Calu3 (cell line): ENCODE data around the gene USB1. TPM values are rescaled to one million over a fixed set of nuclear protein-coding genes. Genes with fewer than 3 reads are reported as not detected.

Experiments
- BruUV-seq: library from RNA; stranded (reverse); fragments of 400-500 nt; replicated peaks from 2 replicates; lab custom pipeline; 2021; lab: Mats Ljungman, UMichigan
- CTCF ChIA-PET: fragments of 300-600 bp; sonication (Branson Sonifier 250); formaldehyde crosslinking; loops from one replicate; lab custom pipeline; 2022; ENCODE audit warnings: antibody characterized with exemption; lab: Charles Lee
- DNase-seq: peaks from one replicate; pipeline ENCODE4 v3.0.0; 2022
- H3K27ac Mint-ChIP-seq: one replicate; pipeline ENCODE4 v1.8.0; 2022; ENCODE audit warnings: mixed read lengths; ENCODE audit not compliant: unreplicated experiment
- H3K27me3 Mint-ChIP-seq: one replicate; pipeline ENCODE4 v1.8.0; 2022; ENCODE audit warnings: mixed read lengths; ENCODE audit not compliant: unreplicated experiment
- H3K36me3 Mint-ChIP-seq: one replicate; pipeline ENCODE4 v1.8.0; 2022; ENCODE audit warnings: mild to moderate bottlenecking, moderate library complexity, mixed read lengths; ENCODE audit not compliant: insufficient read depth, unreplicated experiment
- H3K4me1 Mint-ChIP-seq: one replicate; pipeline ENCODE4 v1.8.0; 2022; ENCODE audit warnings: mild to moderate bottlenecking, low read depth, mixed read lengths; ENCODE audit not compliant: unreplicated experiment
- H3K4me3 Mint-ChIP-seq: one replicate; pipeline ENCODE4 v1.8.0; 2022; ENCODE audit warnings: mild to moderate bottlenecking, low read depth, moderate library complexity, mixed read lengths; ENCODE audit not compliant: unreplicated experiment
- H3K9me3 Mint-ChIP-seq: one replicate; pipeline ENCODE4 v1.8.0; 2022; ENCODE audit warnings: low read depth, mixed read lengths; ENCODE audit not compliant: unreplicated experiment
- intact Hi-C: fragments of 100-400 bp; cut with micrococcal nuclease; formaldehyde crosslinking; loops from one replicate; pipeline ENCODE4 v1.10.0; 2022; ENCODE audit not compliant: unreplicated experiment
- total RNA-seq: library from RNA; stranded (reverse); gene quantifications from 2 replicates; pipeline ENCODE4 v1.2.3, GENCODE V29; 2022
- TF ChIP-seq, protein P1 (sequence below): fragments of 200-600 bp; IDR thresholded peaks from one replicate; pipeline ENCODE4 v1.8.0; 2022; ENCODE audit warnings: antibody characterized with exemption; ENCODE audit not compliant: unreplicated experiment

USB1 gene
- total RNA-seq, 1 experiment from 2014 or later, result 59.3 TPM

DNA sequence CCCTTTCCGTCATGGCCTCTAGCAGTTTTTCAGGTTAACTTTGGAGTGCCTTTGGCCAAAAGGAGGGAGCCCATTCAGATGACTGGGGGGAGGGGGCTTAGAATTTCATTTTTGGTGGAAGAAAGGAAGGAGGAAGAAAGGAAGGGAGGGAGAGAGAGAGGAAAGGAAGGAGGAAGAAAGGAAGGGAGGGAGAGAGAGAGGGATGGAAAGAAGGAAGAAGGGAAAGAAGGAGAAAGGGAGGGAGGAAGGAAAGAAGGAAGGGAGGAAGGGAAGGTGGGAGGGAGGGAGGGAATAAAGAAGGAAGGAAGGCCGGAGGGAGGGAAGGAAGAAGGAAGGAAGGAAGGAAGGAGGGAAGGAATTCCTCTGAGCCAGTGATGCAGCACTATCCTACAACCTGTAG, 50.1 kb downstream of the USB1 start:
- H3K9me3 Mint-ChIP-seq, result no peaks in the 10 kb centered on the region
- TF ChIP-seq, protein P1, sequence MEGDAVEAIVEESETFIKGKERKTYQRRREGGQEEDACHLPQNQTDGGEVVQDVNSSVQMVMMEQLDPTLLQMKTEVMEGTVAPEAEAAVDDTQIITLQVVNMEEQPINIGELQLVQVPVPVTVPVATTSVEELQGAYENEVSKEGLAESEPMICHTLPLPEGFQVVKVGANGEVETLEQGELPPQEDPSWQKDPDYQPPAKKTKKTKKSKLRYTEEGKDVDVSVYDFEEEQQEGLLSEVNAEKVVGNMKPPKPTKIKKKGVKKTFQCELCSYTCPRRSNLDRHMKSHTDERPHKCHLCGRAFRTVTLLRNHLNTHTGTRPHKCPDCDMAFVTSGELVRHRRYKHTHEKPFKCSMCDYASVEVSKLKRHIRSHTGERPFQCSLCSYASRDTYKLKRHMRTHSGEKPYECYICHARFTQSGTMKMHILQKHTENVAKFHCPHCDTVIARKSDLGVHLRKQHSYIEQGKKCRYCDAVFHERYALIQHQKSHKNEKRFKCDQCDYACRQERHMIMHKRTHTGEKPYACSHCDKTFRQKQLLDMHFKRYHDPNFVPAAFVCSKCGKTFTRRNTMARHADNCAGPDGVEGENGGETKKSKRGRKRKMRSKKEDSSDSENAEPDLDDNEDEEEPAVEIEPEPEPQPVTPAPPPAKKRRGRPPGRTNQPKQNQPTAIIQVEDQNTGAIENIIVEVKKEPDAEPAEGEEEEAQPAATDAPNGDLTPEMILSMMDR, result no peak
- CTCF ChIA-PET, result no interaction called here
- H3K27ac Mint-ChIP-seq, result no peak overlapping the region
- H3K36me3 Mint-ChIP-seq, result no peaks in the 10 kb centered on the region
- DNase-seq, result no peak
- H3K4me3 Mint-ChIP-seq, result no peak overlapping the region
- H3K27me3 Mint-ChIP-seq, result peaks cover 5% of the 10 kb centered on the region
- H3K4me1 Mint-ChIP-seq, result no peaks in the 10 kb centered on the region
- intact Hi-C loops, result no loop called here
- BruUV-seq, result no TSS peak

DNA sequence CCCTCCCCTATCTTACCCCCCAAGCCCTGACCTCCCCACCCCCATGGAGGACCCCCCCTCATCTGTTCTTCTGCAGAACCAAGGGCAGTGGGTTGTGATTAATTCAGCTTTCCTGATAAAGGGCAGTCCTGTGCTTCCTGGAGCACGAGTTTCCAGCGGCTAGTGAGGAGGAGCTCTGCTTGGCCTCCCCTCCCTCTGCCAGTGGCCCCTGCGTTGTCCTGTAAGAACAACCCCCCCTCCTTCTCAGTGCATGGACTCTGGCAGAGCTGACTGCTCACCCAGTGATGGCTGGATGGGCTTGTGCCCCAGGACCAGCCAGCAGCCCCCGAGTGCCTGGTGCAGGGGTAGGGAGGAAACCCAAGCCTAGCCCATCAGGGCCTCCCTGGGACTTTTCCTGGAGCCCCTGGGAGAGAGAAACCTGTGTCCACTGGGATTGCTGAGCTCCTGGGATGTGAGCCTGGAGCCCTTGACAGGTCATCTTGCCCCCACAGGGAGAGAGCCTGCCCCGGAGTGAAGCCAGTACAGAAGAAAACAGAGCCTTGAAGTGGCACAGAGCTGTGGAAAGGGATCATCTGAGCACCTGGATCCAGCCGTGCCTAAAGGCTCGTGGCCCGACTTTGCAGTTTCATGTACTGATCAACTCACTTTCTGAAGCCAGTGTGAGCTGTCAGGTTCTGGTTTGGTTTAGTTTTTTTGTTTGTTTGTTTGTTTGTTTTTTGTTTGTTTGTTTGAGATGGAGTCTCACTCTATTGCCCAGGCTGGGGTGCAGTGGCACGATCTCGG, 50.8 kb downstream of the USB1 start:
- H3K27me3 Mint-ChIP-seq, result peaks cover 12% of the 10 kb centered on the region
- no peak overlapping the region for H3K4me3 Mint-ChIP-seq
- H3K27ac Mint-ChIP-seq, result no peak overlapping the region
- CTCF ChIA-PET, result no interaction called here
- no peaks in the 10 kb centered on the region for H3K4me1 Mint-ChIP-seq
- no peaks in the 10 kb centered on the region for H3K9me3 Mint-ChIP-seq
- no peaks in the 10 kb centered on the region for H3K36me3 Mint-ChIP-seq
- no peak for DNase-seq
- intact Hi-C loops, result no loop called here
- TF ChIP-seq, protein P1, result no peak
- no TSS peak for BruUV-seq

DNA sequence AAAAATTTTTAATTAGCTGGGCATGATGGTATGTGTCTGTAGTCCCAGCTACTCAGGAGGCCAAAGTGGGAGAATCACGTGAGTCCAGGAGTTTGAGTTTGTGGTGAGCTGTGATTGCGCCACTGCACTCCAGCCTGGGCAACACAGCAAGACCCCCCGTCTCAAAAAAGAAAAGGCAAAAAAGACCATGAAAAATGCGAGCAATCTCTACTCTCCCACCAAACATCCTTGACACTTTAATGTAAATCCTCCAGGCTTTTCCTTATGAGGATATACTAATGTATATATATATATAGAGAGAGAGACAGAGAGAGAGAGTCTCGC, 52.4 kb downstream of the USB1 start:
- Mint-ChIP-seq H3K27me3 (peaks cover 24% of the 10 kb centered on the region), H3K4me3 (no peak overlapping the region), H3K4me1 (no peaks in the 10 kb centered on the region), H3K9me3 (no peaks in the 10 kb centered on the region), H3K36me3 (no peaks in the 10 kb centered on the region), H3K27ac (no peak overlapping the region)
- intact Hi-C loops, result no loop called here
- TF ChIP-seq, protein P1, result no peak
- CTCF ChIA-PET, result no interaction called here
- no peak for DNase-seq
- BruUV-seq, result no TSS peak

DNA sequence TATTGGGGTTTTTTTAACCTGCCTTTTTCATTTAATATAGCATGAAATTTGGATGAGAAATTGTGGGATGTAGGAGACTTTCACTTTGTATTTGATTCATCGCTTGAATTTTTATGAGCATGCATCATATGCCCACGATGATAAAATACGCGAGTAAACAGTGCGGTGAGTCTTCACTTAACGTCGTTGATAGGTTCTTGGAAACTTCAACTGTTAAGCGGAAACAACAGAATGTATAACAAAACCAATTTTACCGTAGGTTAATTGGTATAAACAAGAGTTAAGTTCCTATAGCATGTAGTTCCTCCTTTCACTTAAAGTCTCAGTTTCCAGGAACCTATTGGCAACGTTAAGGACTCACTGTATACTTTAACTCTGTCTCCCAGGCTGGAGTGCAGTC, 53.1 kb downstream of the USB1 start:
- H3K27ac Mint-ChIP-seq, result no peak overlapping the region
- no peak for DNase-seq
- BruUV-seq, result no TSS peak
- H3K9me3 Mint-ChIP-seq, result no peaks in the 10 kb centered on the region
- intact Hi-C loops, result no loop called here
- H3K4me1 Mint-ChIP-seq, result no peaks in the 10 kb centered on the region
- H3K4me3 Mint-ChIP-seq, result no peak overlapping the region
- TF ChIP-seq, protein P1, result no peak
- H3K27me3 Mint-ChIP-seq, result peaks cover 24% of the 10 kb centered on the region
- CTCF ChIA-PET, result no interaction called here
- H3K36me3 Mint-ChIP-seq, result no peaks in the 10 kb centered on the region
